SU-DHL-6 (cell line): ENCODE data around the gene GMFB.

Experiments
- CTCF ChIP-seq: fragments of 200-600 bp; sonication (generic); IDR thresholded peaks from one replicate; pipeline ENCODE4 v1.5.1; 2017; ENCODE audit warnings: antibody characterized with exemption, mild to moderate bottlenecking, low read length, moderate library complexity; ENCODE audit not compliant: insufficient read depth, poor library complexity, severe bottlenecking
- EZH2phosphoT487 ChIP-seq: fragments of 200-600 bp; sonication (generic), shearing (Covaris generic); conservative IDR thresholded peaks from 2 replicates; pipeline ENCODE4 v1.6.1; 2018; ENCODE audit warnings: mild to moderate bottlenecking, antibody characterized with exemption, low read length, moderate library complexity, mixed read lengths

- TF ChIP-seq CTCF: no peak
- no peak for TF ChIP-seq EZH2phosphoT487
Measured at GRCh38 chr14:54500744-54501143, 12.0 kb upstream of the GMFB start.
